ENCODE measurements around the gene MAP3K21.

MAP3K21 gene

GRCh38 chr1:233300326-233300725 lies 27.2 kb upstream of the MAP3K21 start:
- Histone ChIP-seq H3K79me1 (ENCODE audit: low read length) (no peaks in the 10 kb centered on the region), H2BK120ac (ENCODE audit: insufficient read depth, low read length, poor library complexity) (no peak overlapping the region), H4K8ac (ENCODE audit: low read depth, low read length) (no peak overlapping the region), H3K9ac (ENCODE audit: low read length) (no peak overlapping the region), H2AK5ac (ENCODE audit: low read length) (no peak overlapping the region), H3K23ac (ENCODE audit: low read length) (no peak overlapping the region), H3K18ac (ENCODE audit: low read length) (no peak overlapping the region), H2AFZ (ENCODE audit: insufficient read depth, low read length, poor library complexity) (no peak overlapping the region), H3K36me3 (ENCODE audit: control insufficient read depth in 1 of 2, insufficient read depth in 2 of 2, low read length in 2 of 2) (no peaks in the 10 kb centered on the region), H2BK12ac (ENCODE audit: low read length) (no peak overlapping the region), H2BK5ac (ENCODE audit: low read depth, low read length, poor library complexity) (no peak overlapping the region), H3K4me1 (ENCODE audit: control insufficient read depth in 1 of 2, insufficient read depth in 2 of 2, low read length in 2 of 2) (no peaks in the 10 kb centered on the region), H3K9me3 (ENCODE audit: insufficient read depth, low read depth, low read length) (no peaks in the 10 kb centered on the region), H3K4ac (ENCODE audit: low read depth, low read length) (no peak overlapping the region), H3K14ac (ENCODE audit: low read length) (no peak overlapping the region), H3K4me3 (ENCODE audit: low read depth, low read length) (no peak overlapping the region), H3K27ac (ENCODE audit: low read depth, low read length) (no peak overlapping the region), H3K79me2 (ENCODE audit: control insufficient read depth, insufficient read depth, low read length, poor library complexity) (no peaks in the 10 kb centered on the region), H4K12ac (ENCODE audit: low read depth, low read length) (no peak overlapping the region), H3K4me2 (ENCODE audit: low read length) (no peak overlapping the region), H4K91ac (ENCODE audit: low read depth, low read length) (no peak overlapping the region), H3K27me3 (ENCODE audit: insufficient read depth, low read length) (no peaks in the 10 kb centered on the region)
- WGBS (ENCODE audit: extremely low coverage, insufficient coverage, insufficient read length): no CpG with 5 or more reads among the region's 2 CpGs
- no peak for DNase-seq

GRCh38 chr1:233304489-233305102 lies 22.9 kb upstream of the MAP3K21 start:
- DNase-seq: peak in 1 of 2 donors; percentile 65
- H3K9me3 ChIP-seq (ENCODE audit: insufficient read depth, low read depth, low read length): no peaks in the 10 kb centered on the region

GRCh38 chr1:233313434-233314155 lies 13.9 kb upstream of the MAP3K21 start:
- no peak overlapping the region for H2BK120ac ChIP-seq (ENCODE audit: insufficient read depth, low read length, poor library complexity)
- no peak overlapping the region for H3K4me3 ChIP-seq (ENCODE audit: low read depth, low read length)
- peak; percentile 54 to 73 for DNase-seq
- no CpG with 5 or more reads among the region's 4 CpGs for WGBS (ENCODE audit: extremely low coverage, insufficient coverage, insufficient read length)
- H4K12ac ChIP-seq (ENCODE audit: low read depth, low read length): no peak overlapping the region
- H3K14ac ChIP-seq (ENCODE audit: low read length): no peak overlapping the region
- no peaks in the 10 kb centered on the region for H3K9me3 ChIP-seq (ENCODE audit: insufficient read depth, low read depth, low read length)
- H4K8ac ChIP-seq (ENCODE audit: low read depth, low read length): no peak overlapping the region
- H3K18ac ChIP-seq (ENCODE audit: low read length): no peak overlapping the region
- H3K4ac ChIP-seq (ENCODE audit: low read depth, low read length): no peak overlapping the region
- no peaks in the 10 kb centered on the region for H3K79me1 ChIP-seq (ENCODE audit: low read length)
- no peaks in the 10 kb centered on the region for H3K27me3 ChIP-seq (ENCODE audit: insufficient read depth, low read length)
- no peak overlapping the region for H3K23ac ChIP-seq (ENCODE audit: low read length)
- no peak overlapping the region for H2AFZ ChIP-seq (ENCODE audit: insufficient read depth, low read length, poor library complexity)
- H3K36me3 ChIP-seq (ENCODE audit: control insufficient read depth in 1 of 2, insufficient read depth in 2 of 2, low read length in 2 of 2): no peaks in the 10 kb centered on the region
- H2BK5ac ChIP-seq (ENCODE audit: low read depth, low read length, poor library complexity): no peak overlapping the region
- H3K4me2 ChIP-seq (ENCODE audit: low read length): no peak overlapping the region
- no peak overlapping the region for H3K27ac ChIP-seq (ENCODE audit: low read depth, low read length)
- H3K4me1 ChIP-seq (ENCODE audit: control insufficient read depth in 1 of 2, insufficient read depth in 2 of 2, low read length in 2 of 2): no peaks in the 10 kb centered on the region
- no peak overlapping the region for H4K91ac ChIP-seq (ENCODE audit: low read depth, low read length)
- no peak overlapping the region for H3K9ac ChIP-seq (ENCODE audit: low read length)
- no peaks in the 10 kb centered on the region for H3K79me2 ChIP-seq (ENCODE audit: control insufficient read depth, insufficient read depth, low read length, poor library complexity)
- H2BK12ac ChIP-seq (ENCODE audit: low read length): no peak overlapping the region
- no peak overlapping the region for H2AK5ac ChIP-seq (ENCODE audit: low read length)

More at GRCh38 chr1:233304489-233305102, 22.9 kb upstream of the MAP3K21 start:
- no peak overlapping the region for H3K4me3 ChIP-seq (ENCODE audit: low read depth, low read length)
- H3K9ac ChIP-seq (ENCODE audit: low read length): no peak overlapping the region
- no peak overlapping the region for H3K27ac ChIP-seq (ENCODE audit: low read depth, low read length)
- no peak overlapping the region for H2AK5ac ChIP-seq (ENCODE audit: low read length)
- H3K79me1 ChIP-seq (ENCODE audit: low read length): no peaks in the 10 kb centered on the region
- H3K27me3 ChIP-seq (ENCODE audit: insufficient read depth, low read length): no peaks in the 10 kb centered on the region
- H3K79me2 ChIP-seq (ENCODE audit: control insufficient read depth, insufficient read depth, low read length, poor library complexity): no peaks in the 10 kb centered on the region
- no peak overlapping the region for H3K18ac ChIP-seq (ENCODE audit: low read length)
- no peak overlapping the region for H3K23ac ChIP-seq (ENCODE audit: low read length)
- no peak overlapping the region for H3K4me2 ChIP-seq (ENCODE audit: low read length)
- WGBS (ENCODE audit: extremely low coverage, insufficient coverage, insufficient read length): no CpG with 5 or more reads among the region's 1 CpG
- no peak overlapping the region for H4K91ac ChIP-seq (ENCODE audit: low read depth, low read length)
- H4K8ac ChIP-seq (ENCODE audit: low read depth, low read length): no peak overlapping the region
- no peak overlapping the region for H3K14ac ChIP-seq (ENCODE audit: low read length)
- H2BK5ac ChIP-seq (ENCODE audit: low read depth, low read length, poor library complexity): no peak overlapping the region
- no peaks in the 10 kb centered on the region for H3K4me1 ChIP-seq (ENCODE audit: control insufficient read depth in 1 of 2, insufficient read depth in 2 of 2, low read length in 2 of 2)
- H4K12ac ChIP-seq (ENCODE audit: low read depth, low read length): no peak overlapping the region
- H2AFZ ChIP-seq (ENCODE audit: insufficient read depth, low read length, poor library complexity): no peak overlapping the region
- no peaks in the 10 kb centered on the region for H3K36me3 ChIP-seq (ENCODE audit: control insufficient read depth in 1 of 2, insufficient read depth in 2 of 2, low read length in 2 of 2)
- no peak overlapping the region for H3K4ac ChIP-seq (ENCODE audit: low read depth, low read length)
- no peak overlapping the region for H2BK12ac ChIP-seq (ENCODE audit: low read length)
- no peak overlapping the region for H2BK120ac ChIP-seq (ENCODE audit: insufficient read depth, low read length, poor library complexity)

DNA sequence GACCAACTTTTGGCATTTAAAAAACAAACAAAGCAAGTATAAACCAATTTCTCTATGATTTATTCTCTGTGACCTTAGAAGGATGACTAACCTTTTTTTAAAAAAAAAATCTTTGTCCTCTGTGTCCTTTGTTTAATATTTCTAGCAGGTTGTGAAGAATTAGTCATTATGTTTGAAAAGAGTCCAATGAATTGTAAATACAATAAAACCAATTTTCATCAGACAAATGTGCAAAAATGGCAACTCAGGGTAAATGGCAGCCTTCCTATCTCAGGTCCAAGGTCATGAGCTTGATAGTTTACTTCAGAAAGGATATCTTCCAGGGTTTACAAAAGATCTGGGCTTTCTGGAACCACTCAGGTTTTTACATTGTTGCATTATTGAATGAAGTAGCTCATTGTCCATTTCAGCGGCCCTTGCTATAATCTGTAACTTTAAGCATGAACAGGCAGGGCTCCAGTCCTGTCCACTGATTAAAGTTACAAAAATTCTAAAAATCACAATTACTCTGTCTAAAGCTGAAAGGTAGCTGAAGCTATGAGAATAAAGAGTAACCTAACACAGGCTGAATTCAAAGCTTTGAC lies 11.7 kb upstream of the MAP3K21 start:
- no peak overlapping the region for H4K8ac ChIP-seq (ENCODE audit: low read depth, low read length)
- H2AK5ac ChIP-seq (ENCODE audit: low read length): no peak overlapping the region
- H3K9me3 ChIP-seq (ENCODE audit: insufficient read depth, low read depth, low read length): no peaks in the 10 kb centered on the region
- no peak overlapping the region for H2BK12ac ChIP-seq (ENCODE audit: low read length)
- H3K4me3 ChIP-seq (ENCODE audit: low read depth, low read length): no peak overlapping the region
- no peak overlapping the region for H3K9ac ChIP-seq (ENCODE audit: low read length)
- no peaks in the 10 kb centered on the region for H3K4me1 ChIP-seq (ENCODE audit: control insufficient read depth in 1 of 2, insufficient read depth in 2 of 2, low read length in 2 of 2)
- H3K14ac ChIP-seq (ENCODE audit: low read length): no peak overlapping the region
- no peak overlapping the region for H3K4me2 ChIP-seq (ENCODE audit: low read length)
- H4K12ac ChIP-seq (ENCODE audit: low read depth, low read length): no peak overlapping the region
- no peaks in the 10 kb centered on the region for H3K79me2 ChIP-seq (ENCODE audit: control insufficient read depth, insufficient read depth, low read length, poor library complexity)
- H2BK5ac ChIP-seq (ENCODE audit: low read depth, low read length, poor library complexity): no peak overlapping the region
- H3K27me3 ChIP-seq (ENCODE audit: insufficient read depth, low read length): no peaks in the 10 kb centered on the region
- peak; percentile 32 to 74 for DNase-seq
- H3K79me1 ChIP-seq (ENCODE audit: low read length): no peaks in the 10 kb centered on the region
- no peak overlapping the region for H3K18ac ChIP-seq (ENCODE audit: low read length)
- no peak overlapping the region for H2AFZ ChIP-seq (ENCODE audit: insufficient read depth, low read length, poor library complexity)
- H4K91ac ChIP-seq (ENCODE audit: low read depth, low read length): no peak overlapping the region
- H3K27ac ChIP-seq (ENCODE audit: low read depth, low read length): no peak overlapping the region
- no peak overlapping the region for H3K4ac ChIP-seq (ENCODE audit: low read depth, low read length)
- no peak overlapping the region for H2BK120ac ChIP-seq (ENCODE audit: insufficient read depth, low read length, poor library complexity)
- no peak overlapping the region for H3K23ac ChIP-seq (ENCODE audit: low read length)
- H3K36me3 ChIP-seq (ENCODE audit: control insufficient read depth in 1 of 2, insufficient read depth in 2 of 2, low read length in 2 of 2): no peaks in the 10 kb centered on the region
- WGBS (ENCODE audit: extremely low coverage, insufficient coverage, insufficient read length): no CpG with 5 or more reads among the region's 1 CpG
